Measurements from ENCODE around the gene PCBD1. TPM values are rescaled to one million over a fixed set of nuclear protein-coding genes. Genes with fewer than 3 reads are reported as not detected.

PCBD1 gene
- polyA plus RNA-seq, 1 experiment: 63.7 TPM

DNA sequence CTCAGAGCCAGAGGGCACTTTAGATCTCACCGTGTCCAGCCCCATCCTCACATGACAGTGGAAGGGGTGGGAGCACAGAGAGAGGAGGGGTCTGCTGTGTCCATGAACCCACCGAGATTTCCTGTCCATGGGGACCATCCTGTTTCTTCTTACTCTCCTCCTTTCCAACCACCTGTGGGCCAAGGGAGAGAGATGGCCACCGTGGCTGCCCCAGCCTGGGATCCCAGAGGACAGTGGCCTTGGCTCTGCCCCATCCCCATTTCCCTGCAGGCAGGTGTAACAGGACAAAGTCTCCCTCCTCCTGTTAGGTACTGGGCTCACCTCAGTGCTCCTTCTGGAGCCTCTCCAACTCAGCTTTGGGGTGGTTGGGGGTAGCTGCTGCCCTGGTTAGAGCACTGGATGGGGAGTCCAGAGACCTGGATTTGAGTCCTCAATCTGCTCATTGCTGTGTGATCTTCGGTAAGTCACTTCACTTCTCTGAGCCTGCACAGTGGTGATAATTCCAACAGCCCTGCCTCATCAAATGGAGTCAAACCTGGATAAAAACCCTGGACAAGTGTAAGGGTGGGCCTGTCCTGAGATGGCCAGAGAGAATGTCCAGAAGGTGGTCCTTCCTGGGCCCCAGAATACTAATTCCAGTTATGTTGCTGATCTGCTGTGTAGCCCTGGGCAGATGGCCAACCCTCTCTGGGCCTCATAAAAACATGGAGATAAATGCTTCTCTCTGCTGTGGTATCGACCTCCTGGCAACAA, 17.8 kb upstream of the PCBD1 start:
- ChIA-PET POLR2A (no interaction called here), CTCF (interaction anchor here (1.4 kb wide), 1 partner anchor 20 kb away, joined by 4 read pairs; no protein-coding TSS in a partner anchor)
- Histone ChIP-seq H3K27me3 (ENCODE audit: control insufficient read depth, insufficient read depth, low read length) (peaks cover 5% of the 10 kb centered on the region; the same call in 1 of the 2 replicates), H3K4me3 (ENCODE audit: low read depth, low read length) (no peak overlapping the region), H3K36me3 (ENCODE audit: control insufficient read depth, insufficient read depth, low read length) (no peaks in the 10 kb centered on the region)
- TF ChIP-seq, protein P1, sequence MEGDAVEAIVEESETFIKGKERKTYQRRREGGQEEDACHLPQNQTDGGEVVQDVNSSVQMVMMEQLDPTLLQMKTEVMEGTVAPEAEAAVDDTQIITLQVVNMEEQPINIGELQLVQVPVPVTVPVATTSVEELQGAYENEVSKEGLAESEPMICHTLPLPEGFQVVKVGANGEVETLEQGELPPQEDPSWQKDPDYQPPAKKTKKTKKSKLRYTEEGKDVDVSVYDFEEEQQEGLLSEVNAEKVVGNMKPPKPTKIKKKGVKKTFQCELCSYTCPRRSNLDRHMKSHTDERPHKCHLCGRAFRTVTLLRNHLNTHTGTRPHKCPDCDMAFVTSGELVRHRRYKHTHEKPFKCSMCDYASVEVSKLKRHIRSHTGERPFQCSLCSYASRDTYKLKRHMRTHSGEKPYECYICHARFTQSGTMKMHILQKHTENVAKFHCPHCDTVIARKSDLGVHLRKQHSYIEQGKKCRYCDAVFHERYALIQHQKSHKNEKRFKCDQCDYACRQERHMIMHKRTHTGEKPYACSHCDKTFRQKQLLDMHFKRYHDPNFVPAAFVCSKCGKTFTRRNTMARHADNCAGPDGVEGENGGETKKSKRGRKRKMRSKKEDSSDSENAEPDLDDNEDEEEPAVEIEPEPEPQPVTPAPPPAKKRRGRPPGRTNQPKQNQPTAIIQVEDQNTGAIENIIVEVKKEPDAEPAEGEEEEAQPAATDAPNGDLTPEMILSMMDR (IDR thresholded peaks at IDR 0.05; ENCODE audit: insufficient read depth, low read depth, low read length): no peak
- no peak for DNase-seq (ENCODE audit: low read depth)

DNA sequence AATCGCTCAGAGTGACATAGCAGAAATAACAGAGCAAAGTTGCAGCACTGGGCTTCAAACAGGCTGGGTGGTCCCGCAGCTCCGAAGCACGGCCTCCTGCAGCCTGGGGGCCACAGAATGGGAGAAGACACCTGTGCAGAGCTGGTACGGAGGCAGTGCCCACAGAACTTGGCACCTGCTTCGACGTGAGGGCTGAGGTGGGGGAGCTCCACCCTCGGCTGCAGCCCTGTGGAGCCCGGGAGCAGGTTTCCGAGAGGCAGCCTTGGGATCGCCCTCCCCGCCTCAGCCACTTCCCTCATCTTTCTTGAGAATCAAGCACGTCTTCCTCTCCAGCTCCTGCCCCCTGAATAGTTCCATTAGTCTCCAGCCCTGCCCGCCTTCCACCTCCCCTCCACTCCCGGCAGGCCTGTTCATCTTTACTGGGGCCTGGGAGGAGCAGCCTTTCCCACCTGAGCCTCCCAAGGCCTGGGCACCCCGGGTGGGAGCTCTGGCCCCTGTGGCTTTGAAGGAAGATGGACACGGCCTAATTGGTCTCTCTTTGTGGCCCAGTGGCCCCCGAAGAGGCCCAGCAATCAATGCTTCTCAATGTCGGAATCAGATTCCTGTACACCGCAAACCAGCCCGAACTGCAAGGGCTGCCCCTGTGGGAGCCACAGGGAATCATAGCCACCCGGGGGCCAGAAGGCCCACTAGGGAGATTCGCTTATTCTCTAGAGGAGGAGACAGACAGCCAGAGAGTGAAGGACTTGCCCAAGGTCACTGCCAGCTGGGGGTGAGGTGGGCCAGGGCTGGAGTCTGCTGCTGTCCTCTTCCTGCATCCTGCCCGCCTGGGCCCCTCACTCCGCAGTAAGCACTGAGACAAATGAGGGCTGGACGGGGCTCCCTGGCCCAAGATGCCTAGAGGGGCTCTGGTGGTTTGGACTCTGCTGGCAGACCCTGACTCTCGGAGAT, 17.0 kb upstream of the PCBD1 start:
- no peak for DNase-seq (ENCODE audit: low read depth)
- TF ChIP-seq, protein P1 (IDR thresholded peaks at IDR 0.05; ENCODE audit: insufficient read depth, low read depth, low read length): no peak
- H3K27me3 ChIP-seq (ENCODE audit: control insufficient read depth, insufficient read depth, low read length): peaks cover 5% of the 10 kb centered on the region; the same call in 1 of the 2 replicates
- no peak overlapping the region for H3K4me3 ChIP-seq (ENCODE audit: low read depth, low read length)
- ChIA-PET POLR2A (no interaction called here), CTCF (interaction anchor here (1.2 to 3.0 kb wide), 5 partner anchors 12 to 145 kb away, joined by 3 to 23 read pairs (median 6); partner anchors contain the start of gene PCBD1)
- H3K36me3 ChIP-seq (ENCODE audit: control insufficient read depth, insufficient read depth, low read length): no peaks in the 10 kb centered on the region

DNA sequence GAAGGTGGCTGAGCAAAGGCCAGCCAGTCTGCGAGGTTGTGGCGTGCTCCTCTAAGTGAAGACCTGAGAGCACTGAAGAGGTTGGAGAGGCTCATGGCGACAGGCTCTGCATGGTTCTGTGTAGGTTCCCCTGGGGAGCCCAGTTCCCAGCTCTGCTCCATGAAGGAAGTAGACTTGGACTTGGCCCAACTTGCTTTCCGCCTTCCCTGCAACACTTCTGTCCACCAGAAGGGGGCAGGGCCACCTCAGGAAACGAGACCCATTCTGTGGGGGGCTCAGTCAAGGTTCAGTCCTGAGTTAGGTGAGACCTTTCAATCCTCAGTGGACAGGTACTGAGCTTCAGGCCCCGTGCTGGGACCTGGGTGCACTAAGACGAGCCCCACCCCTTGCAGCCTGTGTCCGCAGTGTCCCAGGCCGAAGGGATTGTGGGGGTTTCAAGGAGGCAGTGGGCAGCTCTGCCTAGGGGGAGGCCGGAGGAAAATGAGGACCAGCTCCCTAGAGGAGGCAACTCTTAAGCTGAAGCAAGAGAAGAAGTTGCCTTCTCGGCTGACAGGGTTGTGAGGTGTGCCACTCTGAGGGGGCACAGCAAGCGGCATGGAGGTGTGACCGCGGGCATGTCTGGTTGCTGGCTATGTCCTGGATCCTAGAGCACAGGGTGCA, 15.0 kb upstream of the PCBD1 start:
- CTCF ChIA-PET: interaction anchor here (0.6 to 3.0 kb wide), 28 partner anchors 10 to 393 kb away, joined by 3 to 23 read pairs (median 5); partner anchors contain the start of genes PCBD1 and UNC5B
- POLR2A ChIA-PET: no interaction called here
- H3K36me3 ChIP-seq (ENCODE audit: control insufficient read depth, insufficient read depth, low read length): no peaks in the 10 kb centered on the region
- DNase-seq (ENCODE audit: low read depth): no peak
- H3K4me3 ChIP-seq (ENCODE audit: low read depth, low read length): no peak overlapping the region
- peaks cover 2% of the 10 kb centered on the region; the same call in 1 of the 2 replicates for H3K27me3 ChIP-seq (ENCODE audit: control insufficient read depth, insufficient read depth, low read length)
- TF ChIP-seq, protein P1 (IDR thresholded peaks at IDR 0.05; ENCODE audit: insufficient read depth, low read depth, low read length): peak; percentile 93

DNA sequence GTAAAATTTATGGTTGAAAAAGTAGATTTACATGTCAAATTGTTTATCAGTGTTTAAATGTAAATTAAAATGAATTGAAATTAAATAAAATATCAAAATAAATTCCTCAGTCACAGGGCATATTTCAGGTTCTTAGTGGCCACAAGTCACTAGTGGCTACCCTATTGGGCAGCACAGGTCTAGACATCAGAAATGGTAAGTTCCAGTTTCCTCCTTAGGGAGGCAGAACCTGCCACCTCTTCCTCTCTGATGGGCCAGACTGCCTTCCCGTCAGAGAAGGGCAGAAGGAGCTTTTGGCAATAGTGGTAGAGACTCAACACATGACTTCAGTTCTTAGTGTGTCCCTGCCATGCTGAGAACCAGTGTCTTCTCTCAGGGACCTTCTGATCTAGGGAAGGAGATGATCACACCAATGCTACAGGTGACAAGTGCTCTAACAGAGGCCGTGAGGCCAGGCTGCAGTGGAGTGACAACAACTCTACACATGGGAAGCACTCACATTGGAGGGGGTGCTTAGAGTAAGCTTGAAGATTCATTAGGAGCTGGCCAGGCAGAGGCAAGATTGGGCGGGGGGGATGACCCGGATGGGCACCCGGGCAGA, 14.4 kb upstream of the PCBD1 start:
- no peaks in the 10 kb centered on the region for H3K36me3 ChIP-seq (ENCODE audit: control insufficient read depth, insufficient read depth, low read length)
- TF ChIP-seq, protein P1 (IDR thresholded peaks at IDR 0.05; ENCODE audit: insufficient read depth, low read depth, low read length): no peak
- ChIA-PET CTCF (interaction anchor here (0.6 to 3.0 kb wide), 26 partner anchors 8 to 393 kb away, joined by 3 to 23 read pairs (median 5); partner anchors contain the start of genes PCBD1 and UNC5B), POLR2A (no interaction called here)
- peaks cover 2% of the 10 kb centered on the region; the same call in 1 of the 2 replicates for H3K27me3 ChIP-seq (ENCODE audit: control insufficient read depth, insufficient read depth, low read length)
- no peak overlapping the region for H3K4me3 ChIP-seq (ENCODE audit: low read depth, low read length)
- DNase-seq (ENCODE audit: low read depth): no peak

Measured in BJ (cell line).